ENCODE data around the gene PKD1L1.

Gene PKD1L1

DNA sequence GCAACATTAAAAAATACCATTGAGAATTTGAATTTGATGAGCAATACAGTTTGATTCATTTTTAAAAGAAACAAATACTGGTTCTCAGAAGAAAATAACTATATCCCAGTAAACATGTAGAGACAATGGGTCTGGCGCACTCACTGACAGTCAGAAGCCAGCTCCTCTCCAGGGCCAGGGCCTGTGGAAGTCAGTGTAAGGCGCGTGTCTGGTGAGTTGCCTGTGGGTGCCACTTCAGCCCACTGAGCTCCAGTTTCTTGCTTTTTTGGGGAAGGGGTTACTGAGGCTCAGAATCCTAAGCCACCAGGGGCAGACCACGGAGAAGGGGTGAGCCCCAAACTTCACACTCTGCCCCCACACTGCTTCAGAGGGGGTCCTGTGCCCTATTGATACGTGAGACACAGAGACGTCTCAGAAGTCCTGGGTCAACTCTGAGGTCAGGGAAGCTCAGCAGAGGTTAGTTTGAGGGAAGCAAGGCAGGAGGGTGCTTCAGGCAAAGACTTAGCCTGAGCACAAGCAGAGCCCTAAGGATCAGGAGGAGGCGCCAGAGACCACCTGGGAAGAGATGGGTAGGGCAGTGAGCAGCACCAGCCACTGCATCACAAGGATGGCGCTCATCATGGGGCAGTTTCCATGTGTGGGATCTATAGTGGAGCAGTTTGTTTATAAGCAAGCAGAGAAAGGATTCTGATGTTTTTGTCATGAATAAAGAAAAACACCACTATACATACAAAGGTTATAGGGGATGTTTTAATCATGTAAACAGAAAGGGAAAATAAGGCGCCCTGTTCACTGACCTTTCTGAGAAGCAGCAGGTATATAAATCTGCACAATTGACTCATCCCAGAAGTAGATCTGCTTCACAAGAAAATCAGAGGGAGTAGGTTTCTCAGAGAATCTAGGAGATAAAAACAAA lies 95.7 kb downstream of the PKD1L1 start:
- DNase-seq = no peak

DNA sequence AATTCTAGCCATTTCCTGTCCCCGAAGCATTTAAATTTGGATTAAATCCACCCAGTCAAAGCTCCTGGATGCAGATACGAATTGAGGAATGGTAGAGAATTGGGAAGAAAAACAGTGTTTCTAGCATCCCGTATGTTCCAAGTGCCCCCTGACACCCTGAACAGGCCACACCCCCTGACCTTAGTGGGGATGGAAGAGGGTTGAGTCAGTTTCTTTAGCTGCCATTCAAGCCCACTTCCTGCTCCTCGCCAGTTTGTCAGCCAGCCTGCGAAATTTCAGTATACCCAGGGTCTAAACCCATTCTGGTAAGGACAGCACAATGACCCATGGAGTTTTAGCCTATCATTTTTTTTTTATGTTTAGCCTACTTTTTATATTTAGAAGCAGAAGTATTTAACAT lies 101.1 kb downstream of the PKD1L1 start:
- DNase-seq = no peak

DNA sequence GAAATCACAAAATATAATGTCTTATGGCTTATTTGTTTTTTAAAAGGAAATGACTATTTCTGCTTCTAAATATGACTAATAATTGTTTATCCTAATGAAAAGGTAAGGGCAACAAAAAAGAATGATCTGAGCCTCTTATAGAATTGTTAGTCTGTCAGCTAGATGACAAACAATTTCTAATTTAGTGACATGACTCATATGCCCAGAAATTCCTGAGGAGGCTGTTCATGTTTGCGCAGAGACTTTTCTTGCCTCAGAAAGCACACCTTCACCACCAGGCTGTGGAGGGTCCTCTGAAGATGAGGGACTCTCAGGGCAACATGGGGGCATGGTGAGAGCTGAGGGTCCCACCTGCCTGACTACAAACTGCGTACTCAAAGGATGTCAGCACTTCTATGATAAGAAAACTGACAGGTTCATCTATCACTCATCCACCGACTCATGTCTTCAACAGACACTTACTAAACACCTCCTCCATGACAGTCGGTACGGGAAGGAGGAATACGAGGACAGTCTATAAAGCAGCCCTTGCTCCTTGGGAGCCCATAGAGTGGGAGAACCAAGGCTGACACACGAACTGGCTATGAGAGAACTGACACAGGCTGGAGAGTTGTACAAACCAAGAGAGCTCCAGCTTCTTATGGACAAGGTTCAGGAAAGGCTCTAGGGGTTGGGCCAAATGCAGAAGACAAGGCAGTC lies 102.0 kb downstream of the PKD1L1 start:
- no peak for DNase-seq

DNA sequence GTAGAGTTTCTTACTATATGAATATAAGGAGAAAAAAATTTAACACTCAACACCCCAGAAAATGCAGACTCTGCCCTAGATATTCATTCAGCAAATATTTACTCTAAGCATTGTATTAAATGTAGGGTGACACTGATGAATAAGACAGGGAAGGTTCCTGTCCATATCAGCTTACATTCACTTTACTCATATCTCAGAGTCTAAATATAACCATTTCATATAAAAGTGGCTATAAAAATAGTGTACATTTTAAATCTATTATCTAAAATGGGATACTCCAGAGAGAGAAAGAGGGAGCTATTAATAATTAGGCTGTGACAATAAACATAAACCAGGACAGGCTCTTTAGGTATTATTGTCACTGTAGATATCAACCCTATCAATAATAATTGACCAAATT lies 104.0 kb downstream of the PKD1L1 start:
- DNase-seq = no peak

DNA sequence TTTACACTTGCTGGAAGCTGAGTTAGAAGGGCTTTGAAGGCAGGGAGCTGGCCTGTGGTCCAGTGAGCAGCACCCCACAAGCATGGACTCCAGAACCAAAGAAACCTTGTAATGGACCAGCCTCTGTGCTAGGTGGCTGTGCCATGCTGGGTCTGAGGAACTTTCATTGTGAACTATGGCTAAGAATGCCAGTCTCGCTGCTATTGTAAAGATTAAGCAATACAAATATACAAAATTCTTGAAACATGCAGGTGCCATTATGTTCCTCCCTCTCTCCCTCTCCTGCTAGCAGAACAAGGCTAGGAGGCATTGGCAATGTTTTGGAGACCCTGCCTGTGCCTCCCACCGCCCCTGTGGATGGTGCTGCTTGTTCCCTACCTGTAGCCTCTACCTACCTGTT lies 105.0 kb downstream of the PKD1L1 start:
- DNase-seq = no peak

DNA sequence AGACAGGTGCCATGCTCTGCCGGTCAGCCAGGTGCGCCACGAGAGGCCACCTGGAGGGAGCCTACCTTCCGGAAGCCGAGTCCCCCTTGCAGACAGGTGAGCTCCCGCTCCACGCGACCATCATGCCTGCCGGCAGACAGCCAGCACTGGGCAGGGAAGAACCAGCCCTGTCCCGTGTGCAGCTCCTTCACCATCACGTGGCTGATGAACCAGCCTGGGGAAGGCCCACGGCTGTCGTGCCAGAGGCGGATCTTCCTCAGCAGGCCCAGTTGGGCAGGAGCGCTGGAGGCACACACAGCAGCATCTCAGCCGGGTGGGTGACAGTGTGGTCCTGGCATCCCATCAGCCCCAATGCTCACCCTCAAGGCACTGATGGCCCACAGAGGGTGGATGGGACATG lies 108.9 kb downstream of the PKD1L1 start:
- DNase-seq = no peak

DNA sequence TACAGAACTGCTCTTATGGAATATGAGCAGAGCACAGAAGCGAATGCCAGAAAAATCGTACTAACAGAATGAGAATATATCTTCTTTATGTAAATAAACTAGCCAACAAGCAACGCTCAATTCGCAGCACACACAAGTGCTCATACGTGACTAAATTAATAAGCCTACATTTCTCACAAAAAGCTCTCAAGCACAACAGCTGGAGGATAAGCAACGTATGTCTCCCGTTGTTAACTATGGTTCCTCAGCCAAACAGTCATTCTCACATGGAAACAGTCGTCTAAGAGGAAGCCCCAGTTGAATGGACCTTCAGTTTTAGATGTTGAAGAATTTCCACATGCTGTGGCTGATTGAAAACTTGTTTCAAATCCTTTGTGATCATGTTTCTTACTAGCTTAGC lies 110.4 kb downstream of the PKD1L1 start:
- no peak for DNase-seq

DNA sequence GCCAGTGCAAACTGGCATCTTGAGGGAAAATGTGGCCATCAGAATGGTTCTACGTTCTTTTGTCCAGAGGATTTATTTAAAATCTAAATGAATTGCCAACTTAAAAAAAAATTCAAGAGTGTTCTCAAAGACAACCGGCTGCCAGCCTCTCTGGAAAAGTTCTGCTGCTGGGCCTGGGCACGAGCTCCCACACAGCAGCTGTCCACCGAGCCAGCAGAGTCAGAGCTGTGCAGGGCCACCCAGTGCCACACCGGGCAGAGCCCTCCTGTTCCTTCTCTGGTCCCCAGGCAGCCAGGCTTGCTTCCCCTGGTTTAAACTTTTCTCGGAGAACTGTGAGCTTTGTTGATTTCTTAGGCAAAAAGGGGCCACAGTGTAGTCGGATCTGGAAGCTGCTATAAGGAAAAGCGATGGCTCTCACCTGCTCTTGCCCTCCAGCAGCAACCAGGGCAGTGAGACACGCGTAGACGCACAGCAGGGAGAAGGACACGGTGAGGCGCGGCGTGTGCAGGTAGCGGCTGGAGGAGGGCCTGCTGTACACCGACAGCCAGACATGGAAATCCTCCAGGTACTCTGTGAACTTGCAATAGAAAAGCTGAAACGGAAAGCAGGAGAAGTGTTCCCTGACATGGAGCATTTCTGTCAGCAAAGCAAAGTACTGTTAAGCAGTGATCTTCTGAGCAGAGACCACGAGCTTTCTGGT lies 111.6 kb downstream of the PKD1L1 start:
- DNase-seq = no peak

DNA sequence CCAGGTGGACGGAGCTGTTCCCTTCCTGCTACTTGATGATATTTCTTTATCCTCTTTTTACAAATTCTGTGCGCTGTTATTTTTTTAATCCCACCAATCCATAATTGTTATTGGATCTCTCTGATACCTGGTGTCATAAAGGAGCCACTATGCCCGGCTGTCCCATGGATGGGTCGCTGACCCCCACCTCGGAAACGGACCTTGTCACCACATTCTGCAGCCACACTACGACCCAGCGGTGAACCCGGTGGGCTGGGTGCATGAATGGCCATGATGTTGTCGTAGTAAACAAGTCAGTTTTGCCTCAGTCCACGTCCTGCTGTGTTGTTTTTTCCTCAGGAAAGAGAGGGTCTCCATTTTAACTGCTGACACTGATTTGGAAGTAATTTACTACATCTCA lies 112.2 kb downstream of the PKD1L1 start:
- no peak for DNase-seq

DNA sequence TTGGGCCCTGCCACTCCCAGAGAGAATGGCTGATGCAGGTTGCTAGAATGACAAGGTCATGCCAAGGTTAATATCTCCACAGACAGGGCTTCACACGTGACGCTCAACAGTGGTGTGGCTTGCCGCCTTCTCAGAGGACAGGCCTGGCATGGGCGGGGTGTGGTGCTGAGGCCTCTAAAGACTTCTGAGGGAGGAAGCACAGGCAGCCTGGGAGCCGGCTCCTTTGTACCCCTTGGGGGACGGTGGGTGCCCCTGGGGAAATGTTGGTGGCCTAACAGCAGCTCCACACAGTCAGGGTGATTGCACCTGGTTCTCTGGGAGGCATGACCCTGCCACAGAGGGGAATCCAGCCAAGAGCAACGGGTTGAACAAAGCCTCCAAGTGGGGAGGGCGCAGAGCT lies 115.1 kb downstream of the PKD1L1 start:
- no peak for DNase-seq

DNA sequence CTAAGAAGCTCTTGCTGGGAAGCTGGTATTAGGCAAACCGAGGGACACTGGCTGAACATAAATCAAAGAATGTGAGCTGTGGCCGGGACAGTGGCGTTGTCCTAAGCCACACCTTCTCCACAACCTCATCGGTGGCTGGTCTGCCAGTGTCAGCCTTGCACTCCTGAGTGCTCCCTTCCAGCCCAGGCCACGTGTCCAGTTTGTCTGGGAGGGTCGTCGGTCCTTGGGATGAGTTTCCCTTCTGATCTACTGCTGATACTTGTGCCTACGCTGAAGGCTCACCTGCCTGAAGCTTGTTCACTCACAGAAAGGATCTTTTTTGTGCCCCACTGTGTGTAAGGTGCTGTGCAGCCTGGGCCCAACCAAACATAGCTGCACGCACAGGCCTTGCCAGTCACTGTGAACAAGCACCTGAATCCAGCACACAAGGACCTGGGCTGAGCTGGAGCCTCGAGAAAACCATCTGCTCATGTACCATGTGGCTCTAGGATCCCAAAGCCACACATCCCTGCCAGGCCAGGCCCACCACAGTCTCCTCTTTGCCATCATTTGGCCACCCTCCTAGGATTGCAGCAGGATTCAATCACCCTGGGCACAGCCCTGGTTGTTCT lies 116.1 kb downstream of the PKD1L1 start:
- no peak for DNase-seq

DNA sequence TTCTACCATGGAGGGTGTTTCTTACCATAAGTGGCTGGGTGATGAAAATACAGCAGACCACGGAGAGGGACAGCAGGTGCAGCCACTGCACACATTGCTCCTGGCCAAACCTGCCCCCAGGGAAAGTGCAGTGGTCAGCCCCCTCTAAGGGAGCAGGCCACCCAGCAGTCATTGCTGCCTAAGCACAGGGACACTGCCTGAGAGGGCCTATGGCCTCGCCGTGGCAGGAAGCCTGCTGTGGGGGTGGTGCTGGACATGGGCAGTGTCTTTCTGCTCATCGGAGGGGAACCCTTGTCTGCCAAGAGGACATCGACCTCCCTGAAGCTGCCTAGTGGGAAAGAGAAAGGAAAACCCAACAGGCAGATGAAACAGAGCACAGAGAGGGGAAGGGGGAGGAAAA lies 118.3 kb downstream of the PKD1L1 start:
- DNase-seq = no peak

DNA sequence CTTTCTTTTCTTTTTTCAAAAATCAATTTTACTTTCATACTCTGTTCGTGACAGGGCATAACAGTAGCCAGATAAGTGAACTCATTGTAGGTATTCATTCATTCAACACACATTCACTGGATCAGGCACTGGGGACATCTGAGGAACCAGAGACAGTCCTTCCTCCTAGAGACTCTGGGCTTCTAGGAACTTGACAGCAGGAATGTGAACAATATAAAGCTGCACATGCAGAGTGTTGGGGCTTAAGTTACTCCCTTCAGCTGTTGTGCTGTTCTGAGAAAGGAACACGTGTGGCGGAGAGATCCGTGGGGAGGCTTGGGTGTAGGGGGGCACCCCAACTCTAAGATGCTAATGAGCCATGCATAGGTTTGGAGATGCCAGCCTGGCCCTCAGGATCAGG lies 120.4 kb downstream of the PKD1L1 start:
- no peak for DNase-seq

DNA sequence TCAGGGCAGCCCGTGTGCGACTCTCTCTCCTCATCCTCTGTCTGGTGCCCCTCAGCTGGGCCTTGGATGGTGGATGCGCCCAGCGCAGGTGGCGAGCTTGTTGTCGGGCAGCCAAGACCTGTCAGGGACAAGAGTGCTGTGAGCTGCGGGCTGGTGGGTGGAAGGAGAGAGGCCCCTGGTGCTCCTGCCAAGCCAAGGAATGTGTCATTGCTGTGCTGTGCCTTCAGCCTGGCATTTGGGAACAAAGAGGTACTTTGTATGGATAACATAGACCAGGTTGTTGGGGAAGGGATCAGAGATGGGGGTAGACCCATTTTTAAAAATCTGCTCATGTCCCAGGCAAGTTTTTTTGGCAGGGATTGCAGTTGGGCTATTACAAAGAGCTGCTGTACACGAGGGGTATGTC lies 120.9 kb downstream of the PKD1L1 start:
- no peak for DNase-seq

DNA sequence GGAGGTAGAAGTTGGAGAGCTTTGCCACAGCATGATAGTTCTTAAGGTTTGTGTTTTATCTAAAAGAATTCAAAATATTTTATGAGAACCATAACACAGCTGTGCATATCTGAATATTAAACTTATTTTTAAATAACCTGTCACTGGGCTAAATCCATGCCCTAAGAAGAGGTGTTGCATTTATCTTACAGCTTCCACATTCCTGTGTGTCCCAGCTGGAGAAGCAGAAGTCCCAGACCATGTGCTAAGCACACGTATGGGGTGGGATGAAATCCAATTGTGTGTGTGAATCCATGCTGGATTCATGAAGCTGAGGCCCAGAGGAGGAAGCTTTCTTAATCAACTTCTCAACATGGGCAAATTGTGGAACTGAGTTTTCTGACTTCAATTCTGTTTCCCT lies 121.5 kb downstream of the PKD1L1 start:
- DNase-seq = no peak

DNA sequence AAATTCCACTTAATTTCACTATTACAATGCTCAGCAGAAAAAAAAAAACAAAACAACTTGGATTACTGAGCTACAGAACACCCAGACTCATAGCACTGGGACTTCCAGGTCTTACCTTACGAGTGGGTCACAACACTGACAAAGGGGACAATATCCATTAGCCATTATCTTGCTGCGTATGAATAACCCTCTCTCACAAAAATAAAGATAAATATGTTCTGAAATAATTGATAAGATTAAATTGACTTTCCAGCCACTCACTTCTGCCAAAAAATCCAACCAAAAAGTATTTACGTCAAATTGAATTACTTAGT lies 128.7 kb downstream of the PKD1L1 start:
- DNase-seq = no peak

DNA sequence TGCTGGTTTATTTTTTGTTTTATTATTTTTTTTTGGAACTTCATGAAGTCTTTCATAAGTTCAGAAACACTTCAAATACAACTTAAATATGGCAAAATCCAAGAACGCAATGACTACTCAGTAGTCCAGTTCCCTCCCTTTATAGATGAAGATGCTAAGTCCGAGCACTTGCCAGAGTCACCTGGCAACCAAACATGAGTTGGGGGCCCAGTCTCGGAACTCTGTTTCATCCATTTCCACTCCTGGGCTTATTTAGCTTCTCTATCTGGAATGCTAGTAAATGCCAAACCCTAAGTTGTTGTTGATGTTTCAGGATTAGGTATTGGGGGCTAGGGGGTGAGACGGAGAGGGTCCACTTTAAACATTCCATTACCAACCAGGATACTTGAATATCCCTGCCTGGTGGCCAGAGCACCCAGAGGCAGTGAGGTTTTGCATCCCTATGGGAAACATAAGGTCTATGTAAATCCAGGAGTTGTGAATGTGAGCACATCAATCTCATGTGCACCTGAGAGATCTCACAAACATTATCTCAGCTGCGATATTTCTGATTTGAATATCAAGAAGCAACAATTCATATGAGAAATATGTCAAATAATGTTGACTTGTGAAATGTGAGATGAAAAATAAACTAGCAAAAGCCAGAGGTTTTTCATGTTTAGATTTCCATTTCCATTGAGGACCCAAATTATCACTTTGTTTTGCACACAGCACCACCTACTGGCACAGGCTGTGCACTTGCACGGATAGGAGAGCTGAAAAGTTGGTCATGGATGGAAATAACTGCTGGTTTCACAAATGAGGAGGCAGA lies 129.3 kb downstream of the PKD1L1 start:
- peak; percentile 14 for DNase-seq

DNA sequence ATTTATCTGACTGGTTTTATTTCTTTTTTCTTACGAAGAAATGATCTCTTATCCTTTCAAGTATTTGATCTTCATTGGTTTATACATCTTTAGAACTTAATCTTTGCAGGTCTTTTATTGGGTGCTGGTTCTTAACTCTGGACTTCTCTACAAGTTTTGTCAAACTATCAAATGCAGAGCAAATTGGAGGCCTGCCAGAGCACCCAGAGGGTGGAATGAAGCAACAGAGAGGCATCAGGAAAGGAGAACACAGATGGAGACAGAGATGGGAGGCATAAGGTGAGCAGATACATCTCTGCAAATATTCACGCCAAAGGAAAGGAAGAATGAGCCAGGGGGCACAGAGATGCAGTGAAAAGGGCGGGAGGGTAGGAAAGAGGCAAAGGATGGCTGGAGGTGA lies 130.3 kb downstream of the PKD1L1 start:
- no peak for DNase-seq

DNA sequence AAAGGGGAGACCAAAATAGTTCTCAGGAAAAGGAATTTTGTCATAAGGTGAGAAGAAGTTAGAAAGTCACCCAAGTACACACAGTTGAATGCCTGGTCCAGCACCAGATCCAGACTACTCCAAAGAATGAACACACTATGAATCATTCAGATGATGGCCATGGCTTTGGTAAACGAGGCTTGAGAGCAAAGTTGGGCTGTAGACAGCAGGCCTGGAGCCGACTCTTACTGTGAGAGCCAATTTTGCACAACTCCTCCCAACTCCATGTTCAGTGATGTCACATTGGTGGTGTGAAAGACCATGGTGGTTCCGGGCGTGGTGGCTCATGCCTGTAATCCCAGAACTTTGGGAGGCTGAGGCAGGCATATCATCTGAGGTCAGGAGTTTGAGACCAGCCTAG lies 131.6 kb downstream of the PKD1L1 start:
- DNase-seq = no peak

DNA sequence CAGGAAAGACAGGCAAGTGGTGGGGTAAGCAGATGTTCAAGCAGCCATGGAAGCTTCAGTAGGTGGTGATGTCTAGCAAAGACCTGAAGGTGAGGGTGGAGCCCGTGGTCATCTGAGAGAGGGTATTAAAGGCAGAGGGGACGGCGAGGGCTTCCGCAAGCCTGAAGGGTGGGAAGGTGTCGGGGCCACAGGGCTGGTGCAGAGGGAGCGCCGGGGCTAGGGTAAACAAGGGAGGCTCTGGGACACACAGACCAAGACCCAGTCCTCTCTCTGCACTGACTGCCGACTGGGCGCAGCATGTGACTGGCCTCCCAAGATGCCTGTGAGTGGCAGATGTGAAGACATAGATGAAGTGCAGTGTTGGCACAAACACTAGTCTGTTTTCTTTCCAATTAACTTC lies 132.4 kb downstream of the PKD1L1 start:
- DNase-seq = no peak

DNA sequence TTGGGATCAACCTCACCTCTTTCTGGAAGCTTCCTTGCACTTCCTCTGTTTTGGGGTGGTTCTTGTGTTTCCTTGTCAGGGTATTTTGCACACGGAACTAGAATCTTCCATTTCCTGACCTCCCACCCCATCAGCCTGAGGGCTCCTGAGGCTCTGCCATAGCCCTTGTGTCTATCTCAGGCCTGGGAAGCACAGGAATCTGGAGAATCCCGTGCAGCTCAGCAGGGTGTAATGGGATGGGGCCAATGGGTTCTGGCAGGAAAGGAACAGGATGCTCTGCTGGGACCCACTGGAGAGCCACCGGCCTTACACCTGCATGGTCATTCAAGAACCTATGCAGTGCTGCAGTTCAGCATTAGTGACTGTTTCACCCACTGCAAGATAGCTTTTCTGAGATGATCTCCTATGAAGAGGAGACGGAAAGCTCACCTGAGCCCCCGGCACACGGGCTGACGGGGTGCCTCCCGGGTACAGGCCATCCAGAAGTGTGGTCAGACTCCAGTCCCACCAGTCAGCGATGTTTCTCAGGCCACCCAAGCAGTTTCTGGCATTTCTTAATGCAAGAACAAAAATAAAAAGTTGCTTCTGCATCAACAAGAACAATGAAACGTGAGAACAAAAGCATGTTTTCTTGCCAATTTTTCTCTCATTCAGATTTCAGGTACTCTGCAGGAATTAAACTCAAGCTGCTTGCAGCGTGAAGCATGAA lies 133.2 kb downstream of the PKD1L1 start:
- DNase-seq = no peak

DNA sequence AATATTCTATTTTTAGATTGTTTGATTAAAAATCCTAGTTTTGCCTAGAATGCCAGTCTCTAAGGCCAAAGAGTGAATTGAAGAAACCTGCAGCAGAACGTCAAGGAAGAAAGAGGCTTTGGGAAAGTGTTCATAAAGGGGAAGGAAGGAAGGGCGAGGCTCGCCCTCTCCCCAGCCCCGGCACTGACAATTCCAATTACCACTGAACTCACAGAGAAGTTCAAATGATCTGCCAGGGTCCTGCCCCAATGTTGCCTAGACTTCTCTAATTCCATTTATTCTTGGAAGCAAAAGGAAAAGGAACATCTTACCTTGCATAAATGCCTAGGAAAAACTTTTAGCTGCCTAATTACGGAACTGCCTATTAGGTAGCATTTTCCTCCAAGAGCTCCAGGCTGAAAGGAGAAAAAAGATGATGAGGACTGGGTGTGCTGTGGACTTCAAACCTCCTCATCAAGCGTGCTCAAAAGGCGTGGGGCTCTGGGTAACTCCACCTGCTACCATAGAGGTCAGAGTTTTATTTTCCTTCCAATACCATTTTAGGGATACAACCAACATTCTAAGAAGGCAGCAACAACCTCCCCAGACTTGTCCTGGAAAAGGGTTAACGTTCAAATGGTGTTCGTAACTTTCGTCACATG lies 134.5 kb downstream of the PKD1L1 start:
- no peak for DNase-seq
